Astrocyte of the spinal cord (primary cell): ENCODE results near the gene SENP7.

Experiments used
- DNase-seq: peaks from one replicate; pipeline ENCODE4 v3.0.0; 2011; ENCODE audit warnings: low read depth, low spot score
- H3K4me3 ChIP-seq: 2 replicates; pipeline ENCODE4 v1.5.1; 2011; ENCODE audit warnings: low read depth, mild to moderate bottlenecking, low read length, moderate library complexity
- in situ Hi-C: cut with HindIII; loops from 2 replicates; pipeline ENCODE4 v1.10.0; 2017; ENCODE audit warnings: low sequenced_read_pairs
- TF ChIP-seq, protein P1 (sequence below): IDR thresholded peaks from 2 replicates; pipeline ENCODE4 v1.5.1; 2012; ENCODE audit warnings: low read depth, mild to moderate bottlenecking, low read length, inconsistent platforms

Gene SENP7

GRCh38 chr3:101519685-101520365, 6.8 kb upstream of the SENP7 start:
- TF ChIP-seq, protein P1, sequence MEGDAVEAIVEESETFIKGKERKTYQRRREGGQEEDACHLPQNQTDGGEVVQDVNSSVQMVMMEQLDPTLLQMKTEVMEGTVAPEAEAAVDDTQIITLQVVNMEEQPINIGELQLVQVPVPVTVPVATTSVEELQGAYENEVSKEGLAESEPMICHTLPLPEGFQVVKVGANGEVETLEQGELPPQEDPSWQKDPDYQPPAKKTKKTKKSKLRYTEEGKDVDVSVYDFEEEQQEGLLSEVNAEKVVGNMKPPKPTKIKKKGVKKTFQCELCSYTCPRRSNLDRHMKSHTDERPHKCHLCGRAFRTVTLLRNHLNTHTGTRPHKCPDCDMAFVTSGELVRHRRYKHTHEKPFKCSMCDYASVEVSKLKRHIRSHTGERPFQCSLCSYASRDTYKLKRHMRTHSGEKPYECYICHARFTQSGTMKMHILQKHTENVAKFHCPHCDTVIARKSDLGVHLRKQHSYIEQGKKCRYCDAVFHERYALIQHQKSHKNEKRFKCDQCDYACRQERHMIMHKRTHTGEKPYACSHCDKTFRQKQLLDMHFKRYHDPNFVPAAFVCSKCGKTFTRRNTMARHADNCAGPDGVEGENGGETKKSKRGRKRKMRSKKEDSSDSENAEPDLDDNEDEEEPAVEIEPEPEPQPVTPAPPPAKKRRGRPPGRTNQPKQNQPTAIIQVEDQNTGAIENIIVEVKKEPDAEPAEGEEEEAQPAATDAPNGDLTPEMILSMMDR, result no peak
- no peak for DNase-seq
- no peak overlapping the region for H3K4me3 ChIP-seq
- in situ Hi-C loops, result no loop called here

DNA sequence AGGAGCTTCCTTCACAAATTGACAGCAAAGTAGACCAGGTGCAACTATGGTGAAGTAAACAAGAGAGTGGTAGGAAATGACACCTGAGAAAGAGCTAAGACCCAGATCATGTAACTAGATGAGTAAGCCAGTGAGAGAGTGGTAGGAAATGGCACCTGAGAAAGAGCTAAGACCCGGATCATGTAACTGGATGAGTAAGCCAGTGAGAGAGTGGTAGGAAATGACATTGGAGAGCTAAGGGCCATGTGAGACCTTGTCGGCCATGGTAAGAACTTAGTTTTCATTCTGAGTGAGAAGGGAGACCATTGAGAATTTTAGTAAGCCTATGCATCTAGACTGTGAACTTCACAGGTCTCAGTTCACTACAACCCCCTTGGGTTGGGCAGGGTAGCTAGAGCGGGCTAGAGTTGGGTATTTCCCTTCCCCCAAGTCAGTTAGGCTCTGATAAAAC, 5.4 kb upstream of the SENP7 start:
- no peak overlapping the region for H3K4me3 ChIP-seq
- TF ChIP-seq, protein P1, result no peak
- no peak for DNase-seq
- in situ Hi-C loops, result no loop called here

- peak overlapping the region; percentile 77 for H3K4me3 ChIP-seq
- in situ Hi-C loops, result no loop called here
- no peak for DNase-seq
- TF ChIP-seq, protein P1, result no peak
Observed at GRCh38 chr3:101513419-101513986, 491 bp upstream of the SENP7 start.

DNA sequence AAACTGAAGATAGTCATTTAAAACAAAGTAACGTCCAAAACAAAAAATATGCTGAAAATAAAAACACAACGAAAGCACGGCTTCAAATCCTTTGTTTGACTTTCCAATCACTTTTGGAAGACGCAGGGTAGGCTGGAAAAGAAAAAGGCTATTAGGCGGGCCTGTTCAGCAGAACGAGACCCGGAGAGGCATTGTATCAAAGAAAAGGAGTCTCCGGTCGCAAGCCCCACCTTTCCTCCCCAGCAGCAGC, 691 bp downstream of the SENP7 start:
- in situ Hi-C loops, result no loop called here
- no peak for DNase-seq

DNA sequence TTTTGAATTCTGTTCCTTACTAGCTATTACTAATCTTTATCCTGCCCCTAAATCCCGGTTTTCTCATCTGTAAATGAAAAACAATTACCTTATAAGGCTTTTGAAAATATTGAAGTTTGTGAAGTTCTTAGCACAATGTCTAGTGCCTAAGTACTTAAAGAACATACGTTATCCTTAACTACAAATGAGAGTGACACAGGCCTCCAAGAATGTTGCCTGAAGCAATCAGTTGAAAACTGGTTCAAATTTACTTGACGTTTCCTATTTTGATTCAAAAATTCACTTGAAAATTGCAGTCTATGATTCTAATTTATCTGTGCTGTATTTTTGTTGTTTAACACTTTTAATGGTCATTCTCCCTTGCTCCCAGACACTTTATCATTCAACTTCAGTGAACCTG, 3.2 kb downstream of the SENP7 start:
- in situ Hi-C loops, result no loop called here
- H3K4me3 ChIP-seq, result no peak overlapping the region
- peak; percentile 11 for DNase-seq
- TF ChIP-seq, protein P1, result no peak

More for the DNA sequence above, 691 bp downstream of the SENP7 start:
- H3K4me3 ChIP-seq, result peak overlapping the region; percentile 77
- TF ChIP-seq, protein P1, result no peak

GRCh38 chr3:101509281-101509680, 3.7 kb downstream of the SENP7 start:
- in situ Hi-C loops, result no loop called here
- TF ChIP-seq, protein P1, result no peak
- DNase-seq, result no peak
- no peak overlapping the region for H3K4me3 ChIP-seq
